GM19193 (cell line): ENCODE measurements around the gene EXOC3L2.

Experiments
- POLR2A ChIP-seq: IDR thresholded peaks from 4 replicates; pipeline ENCODE4 v1.6.1; 2011; ENCODE audit not compliant: insufficient read depth, insufficient read length; ENCODE audit errors: extremely low read depth

Gene EXOC3L2

DNA sequence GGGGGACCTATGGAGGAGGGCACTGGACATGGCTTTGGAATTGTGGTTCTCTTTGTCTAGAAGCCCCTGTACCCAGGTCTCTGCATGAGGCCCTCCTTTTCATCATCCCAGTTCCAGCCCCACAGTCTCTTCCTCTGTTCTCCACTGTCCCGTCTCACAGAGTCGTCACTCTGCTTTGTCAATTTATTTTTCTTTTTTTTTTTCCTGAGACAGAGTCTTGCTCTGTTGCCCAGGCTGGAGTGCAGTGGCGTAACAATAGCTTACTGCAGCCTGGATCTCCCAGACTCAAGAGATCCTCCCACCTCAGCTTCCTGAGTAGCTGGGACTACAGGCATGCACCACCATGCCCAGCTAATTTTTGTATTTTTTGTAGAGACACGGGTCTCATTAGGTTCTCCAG lies 619 bp upstream of the EXOC3L2 start:
- TF ChIP-seq POLR2A, result no peak

DNA sequence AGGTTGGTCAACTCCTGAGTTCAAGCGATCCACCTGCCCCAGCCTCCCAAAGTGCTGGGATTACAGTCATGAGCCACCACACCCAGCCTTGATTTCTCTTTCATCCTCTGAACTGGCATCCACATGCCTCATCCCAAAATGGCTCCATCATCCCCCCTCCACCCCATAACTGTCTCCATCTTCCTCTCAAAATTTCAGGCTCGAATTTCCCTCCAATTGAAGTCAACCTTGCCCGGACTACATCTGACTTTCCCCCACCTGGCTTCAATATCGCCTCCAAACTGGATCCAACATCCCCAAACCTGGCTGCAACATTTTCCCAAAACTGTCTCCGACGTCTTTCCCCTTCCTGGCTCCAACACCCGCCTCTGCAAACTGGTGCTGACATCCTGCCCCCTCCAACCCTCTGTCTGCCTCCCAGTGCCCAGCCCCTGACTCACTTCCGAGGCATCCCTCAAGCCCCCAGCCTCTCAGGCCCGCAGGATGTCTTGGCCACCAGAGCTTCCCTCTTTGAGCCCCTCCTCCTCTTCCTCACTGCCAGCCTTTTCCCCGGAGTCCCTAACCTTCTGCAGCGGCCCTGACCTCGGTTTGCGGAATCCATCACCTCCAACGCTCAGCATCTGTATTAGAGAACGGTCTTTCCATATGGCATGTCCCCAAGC lies 943 bp downstream of the EXOC3L2 start:
- no peak for TF ChIP-seq POLR2A

- TF ChIP-seq POLR2A, result no peak
These were observed 2.0 kb downstream of the EXOC3L2 start for GRCh38 chr19:45243144-45243732.

GRCh38 chr19:45238556-45238955 lies 6.7 kb downstream of the EXOC3L2 start:
- TF ChIP-seq POLR2A, result no peak

GRCh38 chr19:45235485-45235884 lies 9.7 kb downstream of the EXOC3L2 start:
- TF ChIP-seq POLR2A, result no peak

- TF ChIP-seq POLR2A, result no peak
These were observed 10.9 kb downstream of the EXOC3L2 start for GRCh38 chr19:45234089-45234869.

GRCh38 chr19:45231891-45232290 lies 13.3 kb downstream of the EXOC3L2 start:
- no peak for TF ChIP-seq POLR2A

- TF ChIP-seq POLR2A, result no peak
These were observed 20.6 kb downstream of the EXOC3L2 start for GRCh38 chr19:45224645-45225044.

GRCh38 chr19:45223879-45224278 lies 21.3 kb downstream of the EXOC3L2 start:
- no peak for TF ChIP-seq POLR2A

DNA sequence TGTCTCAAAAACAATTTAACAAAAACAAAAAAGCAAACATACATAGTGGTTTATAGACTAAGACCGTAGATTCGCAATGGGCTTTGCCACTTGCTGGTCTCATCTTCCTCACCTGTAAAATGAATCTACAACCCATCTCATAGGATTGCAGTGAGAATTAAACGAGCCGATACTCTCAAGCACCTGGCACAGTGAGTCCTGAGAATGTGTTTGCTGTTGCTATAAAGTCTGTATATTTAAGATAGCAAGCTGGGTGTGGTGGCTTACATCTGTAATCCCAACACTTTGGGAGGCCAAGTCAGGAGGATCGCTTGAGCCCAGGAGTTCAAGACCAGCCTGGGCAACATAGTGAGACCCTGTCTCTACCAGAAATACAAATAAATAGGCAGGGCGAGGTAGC lies 22.5 kb downstream of the EXOC3L2 start:
- no peak for TF ChIP-seq POLR2A

- TF ChIP-seq POLR2A, result no peak
These were observed 26.1 kb downstream of the EXOC3L2 start for GRCh38 chr19:45218911-45219743.

DNA sequence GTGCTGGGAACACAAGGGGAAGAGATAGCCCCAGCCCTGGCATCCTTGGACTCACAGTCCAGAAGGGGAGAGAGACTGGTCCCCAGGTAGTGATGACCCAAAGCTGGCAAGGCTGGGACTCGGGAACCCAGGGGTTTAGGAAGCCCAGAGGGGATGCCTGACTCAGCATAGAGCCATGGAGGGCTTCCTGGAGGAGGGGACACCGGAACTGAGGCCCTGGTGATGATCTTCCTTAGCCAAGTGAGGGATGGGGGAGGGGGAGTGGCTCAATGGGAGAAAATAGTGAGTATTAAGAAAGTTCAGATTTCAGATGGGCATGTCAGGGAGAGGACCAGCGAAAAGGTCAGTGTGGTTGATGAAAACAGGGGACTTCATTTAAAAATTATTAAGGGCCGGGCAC lies 26.8 kb downstream of the EXOC3L2 start:
- no peak for TF ChIP-seq POLR2A

GRCh38 chr19:45217957-45218334 lies 27.3 kb downstream of the EXOC3L2 start:
- no peak for TF ChIP-seq POLR2A

- no peak for TF ChIP-seq POLR2A
These were observed 27.8 kb downstream of the EXOC3L2 start for GRCh38 chr19:45217193-45217956.
